Diencephalon (tissue), 1 donor: ENCODE results near the gene ANKRD50. TPM values are rescaled to one million over a fixed set of nuclear protein-coding genes. Genes with fewer than 3 reads are reported as not detected.

ENCODE experiments used
- total RNA-seq: library from RNA; depleted of rRNA; stranded (reverse); fragments of >200 nt; gene quantifications from one replicate; pipeline ENCODE4 v1.2.3, GENCODE V29; 2014

Gene ANKRD50
- total RNA-seq, result 72.9 TPM

DNA sequence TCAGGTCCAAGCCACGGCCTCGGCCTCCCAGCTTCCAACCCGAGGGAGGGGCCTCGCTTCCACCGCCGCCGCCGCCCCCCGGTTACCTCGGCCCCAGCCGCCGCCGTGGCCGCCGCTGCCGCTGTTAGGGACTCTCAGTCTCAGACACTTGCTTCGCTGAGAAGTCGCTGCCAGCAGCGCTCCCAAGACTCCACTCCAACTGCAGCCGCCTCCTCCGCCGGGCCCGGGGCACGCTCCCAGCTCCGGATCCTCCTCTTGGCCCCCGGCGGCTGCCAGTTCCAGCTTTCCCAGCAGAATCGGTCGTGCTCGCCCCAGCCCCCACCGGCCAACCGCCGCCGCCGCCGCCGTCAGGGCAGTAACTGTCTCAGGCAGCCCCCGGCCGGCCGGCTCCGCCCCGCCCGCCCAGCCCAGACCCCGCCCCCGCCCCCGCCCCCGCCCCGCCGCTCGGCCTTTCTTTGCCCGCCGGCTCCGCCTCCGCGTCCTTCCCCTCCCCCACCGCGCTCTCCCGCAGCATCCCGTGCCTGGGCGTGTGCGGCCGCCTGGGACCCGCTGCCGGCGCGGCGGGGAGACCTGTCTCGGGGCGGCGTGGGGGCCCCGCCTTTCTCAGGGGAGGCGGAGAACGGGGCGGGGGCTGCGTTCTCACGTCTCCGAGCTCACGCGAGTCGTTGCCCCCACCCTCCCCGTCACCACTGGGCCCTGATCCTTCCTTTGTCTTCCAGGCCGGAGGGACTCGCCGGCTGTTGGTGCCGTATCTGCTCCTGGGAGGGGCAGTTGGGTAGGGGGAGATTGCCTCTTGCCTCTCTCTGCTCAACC is at the start of gene ANKRD50:
Gene ANKRD50, minus strand, starts transcription at position 361 of the 813 bp plus-strand sequence. CDS start 2,221 bp downstream, outside the sequence.

